ENCODE results near the gene SNX1. TPM values are rescaled to one million over a fixed set of nuclear protein-coding genes. Genes with fewer than 3 reads are reported as not detected.

SNX1 gene
- total and polyA plus RNA-seq, 2 of the 13 experiments (the other 11 are each of a cell fraction or from before 2014, with no cell fraction given), result 29.3 to 60.1 TPM

GRCh38 chr15:64093627-64094417 lies 2.0 kb upstream of the SNX1 start, which contains the start of gene CIAO2A (continued):
- peak; percentile 9; the same call in 1 of the 2 replicates for TF ChIP-seq PATZ1 (CRISPR knock-in tag; IDR thresholded peaks at IDR 0.05)
- TF ChIP-seq PTBP1 (IDR thresholded peaks at IDR 0.05; ENCODE audit: low read depth, low read length, poor library complexity, severe bottlenecking), result no peak
- no peak for TF ChIP-seq MBD4 (IDR thresholded peaks at IDR 0.05; ENCODE audit: borderline replicate concordance, low read length)
- peak; percentile 99 for TF ChIP-seq CREM (IDR thresholded peaks at IDR 0.05)
- no peak for TF ChIP-seq CREM (CRISPR knock-in tag; IDR thresholded peaks at IDR 0.05)
- no peak for TF ChIP-seq ZNF563 (CRISPR knock-in tag; IDR thresholded peaks at IDR 0.05)
- TF ChIP-seq, protein P1, sequence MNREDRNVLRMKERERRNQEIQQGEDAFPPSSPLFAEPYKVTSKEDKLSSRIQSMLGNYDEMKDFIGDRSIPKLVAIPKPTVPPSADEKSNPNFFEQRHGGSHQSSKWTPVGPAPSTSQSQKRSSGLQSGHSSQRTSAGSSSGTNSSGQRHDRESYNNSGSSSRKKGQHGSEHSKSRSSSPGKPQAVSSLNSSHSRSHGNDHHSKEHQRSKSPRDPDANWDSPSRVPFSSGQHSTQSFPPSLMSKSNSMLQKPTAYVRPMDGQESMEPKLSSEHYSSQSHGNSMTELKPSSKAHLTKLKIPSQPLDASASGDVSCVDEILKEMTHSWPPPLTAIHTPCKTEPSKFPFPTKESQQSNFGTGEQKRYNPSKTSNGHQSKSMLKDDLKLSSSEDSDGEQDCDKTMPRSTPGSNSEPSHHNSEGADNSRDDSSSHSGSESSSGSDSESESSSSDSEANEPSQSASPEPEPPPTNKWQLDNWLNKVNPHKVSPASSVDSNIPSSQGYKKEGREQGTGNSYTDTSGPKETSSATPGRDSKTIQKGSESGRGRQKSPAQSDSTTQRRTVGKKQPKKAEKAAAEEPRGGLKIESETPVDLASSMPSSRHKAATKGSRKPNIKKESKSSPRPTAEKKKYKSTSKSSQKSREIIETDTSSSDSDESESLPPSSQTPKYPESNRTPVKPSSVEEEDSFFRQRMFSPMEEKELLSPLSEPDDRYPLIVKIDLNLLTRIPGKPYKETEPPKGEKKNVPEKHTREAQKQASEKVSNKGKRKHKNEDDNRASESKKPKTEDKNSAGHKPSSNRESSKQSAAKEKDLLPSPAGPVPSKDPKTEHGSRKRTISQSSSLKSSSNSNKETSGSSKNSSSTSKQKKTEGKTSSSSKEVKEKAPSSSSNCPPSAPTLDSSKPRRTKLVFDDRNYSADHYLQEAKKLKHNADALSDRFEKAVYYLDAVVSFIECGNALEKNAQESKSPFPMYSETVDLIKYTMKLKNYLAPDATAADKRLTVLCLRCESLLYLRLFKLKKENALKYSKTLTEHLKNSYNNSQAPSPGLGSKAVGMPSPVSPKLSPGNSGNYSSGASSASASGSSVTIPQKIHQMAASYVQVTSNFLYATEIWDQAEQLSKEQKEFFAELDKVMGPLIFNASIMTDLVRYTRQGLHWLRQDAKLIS (CRISPR knock-in tag; IDR thresholded peaks at IDR 0.05), result no peak
- TF ChIP-seq HHEX (CRISPR knock-in tag; IDR thresholded peaks at IDR 0.05), result no peak
- no peak for TF ChIP-seq ZNF816 (CRISPR knock-in tag; IDR thresholded peaks at IDR 0.05; ENCODE audit: borderline replicate concordance)
- no peak for TF ChIP-seq HES4 (CRISPR knock-in tag; IDR thresholded peaks at IDR 0.05; ENCODE audit: borderline replicate concordance)
- no peak for TF ChIP-seq ZNF747 (CRISPR knock-in tag; IDR thresholded peaks at IDR 0.05; ENCODE audit: borderline replicate concordance)
- peak; percentile 80; the same call in 1 of the 2 replicates for TF ChIP-seq ZNF34 (CRISPR knock-in tag; IDR thresholded peaks at IDR 0.05; ENCODE audit: borderline replicate concordance)
- TF ChIP-seq NCOA1 (CRISPR knock-in tag; IDR thresholded peaks at IDR 0.05), result no peak
- peak; percentile 91 for TF ChIP-seq ZHX2 (IDR thresholded peaks at IDR 0.05; ENCODE audit: low read depth)
- TF ChIP-seq ZHX2 (CRISPR knock-in tag; IDR thresholded peaks at IDR 0.05; ENCODE audit: borderline replicate concordance), result no peak
- TF ChIP-seq CHD4 (IDR thresholded peaks at IDR 0.05; ENCODE audit: borderline replicate concordance, low read length), result no peak
- TF ChIP-seq MXD1 (CRISPR knock-in tag; IDR thresholded peaks at IDR 0.05), result peak; percentile 61; the same call in 1 of the 2 replicates

All from HepG2 (cell line).